HCT116 (cell line): ENCODE results near the gene ZSCAN4.

Experiments
- ATF3 ChIP-seq: IDR thresholded peaks from 2 replicates; pipeline ENCODE4 v1.6.1; 2012
- CEBPB ChIP-seq: IDR thresholded peaks from 2 replicates; pipeline ENCODE4 v1.6.1; 2012; ENCODE audit warnings: low read depth
- EZH2 ChIP-seq: fragments of 200-600 bp; sonication (generic); IDR thresholded peaks from 2 replicates; pipeline ENCODE4 v1.6.1; 2017; ENCODE audit warnings: antibody characterized with exemption, mixed run types
- JUND ChIP-seq: IDR thresholded peaks from 2 replicates; pipeline ENCODE4 v1.6.1; 2012
- POLR2A ChIP-seq: IDR thresholded peaks from 2 replicates; pipeline ENCODE4 v1.7.0; 2011; ENCODE audit warnings: borderline replicate concordance; ENCODE audit not compliant: insufficient read depth, insufficient read length; ENCODE audit errors: extremely low read depth
- POLR2AphosphoS5 ChIP-seq: IDR thresholded peaks from 2 replicates; pipeline ENCODE4 v1.6.1; 2011; ENCODE audit warnings: mild to moderate bottlenecking, low read depth, low read length, moderate library complexity
- REST ChIP-seq: IDR thresholded peaks from 2 replicates; pipeline ENCODE4 v1.6.1; 2012; ENCODE audit warnings: low read depth
- SIN3A ChIP-seq: IDR thresholded peaks from 2 replicates; pipeline ENCODE4 v1.6.1; 2012; ENCODE audit warnings: low read depth
- SP1 ChIP-seq: IDR thresholded peaks from 2 replicates; pipeline ENCODE4 v1.6.1; 2012; ENCODE audit warnings: low read depth
- YY1 ChIP-seq: IDR thresholded peaks from 2 replicates; pipeline ENCODE4 v1.6.1; 2011; ENCODE audit warnings: low read length, low read depth, moderate library complexity, mild to moderate bottlenecking; ENCODE audit not compliant: insufficient replicate concordance; ENCODE audit errors: extremely low read depth
- ZFX ChIP-seq: fragments of 450-650 bp; IDR thresholded peaks from 2 replicates; pipeline ENCODE4 v1.6.1; 2017
- TF ChIP-seq, protein P1 (sequence below), 3 experiments: fragments of 200-600 bp in 1 of 3; sonication (generic) in 1 of 3; IDR thresholded peaks in 2 of 3; conservative IDR thresholded peaks in 1 of 3; 2 replicates each; pipeline ENCODE4 v1.5.1; 2012 to 2017; ENCODE audit warnings: low read depth in 2 of 3, low read length in 2 of 3, antibody characterized with exemption in 1 of 3, borderline replicate concordance in 1 of 3, control low read depth in 1 of 3, mild to moderate bottlenecking in 1 of 3, mixed read lengths in 1 of 3, mixed run types in 1 of 3, moderate library complexity in 1 of 3; ENCODE audit not compliant: insufficient read depth in 1 of 3

DNA sequence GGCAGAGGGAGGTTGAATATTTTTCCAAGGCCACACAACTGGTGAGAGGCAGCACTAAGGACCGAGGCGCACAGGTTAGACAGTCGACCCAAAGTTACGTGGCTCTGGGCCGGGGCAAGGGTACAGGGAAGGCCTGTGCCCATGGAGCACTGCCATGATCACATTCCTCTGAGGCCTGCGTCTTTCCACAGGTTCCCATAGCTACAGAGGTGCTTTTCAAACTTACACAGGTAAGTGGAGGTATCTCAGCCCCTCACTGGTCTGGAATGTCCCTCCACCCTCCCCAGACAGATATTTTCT lies 35.0 kb upstream of the ZSCAN4 start:
- TF ChIP-seq REST (no peak), POLR2A (no peak), SP1 (no peak), CEBPB (no peak), SIN3A (no peak), JUND (no peak), YY1 (no peak), POLR2AphosphoS5 (no peak), EZH2 (no peak), ATF3 (no peak), ZFX (no peak)
- TF ChIP-seq, protein P1, sequence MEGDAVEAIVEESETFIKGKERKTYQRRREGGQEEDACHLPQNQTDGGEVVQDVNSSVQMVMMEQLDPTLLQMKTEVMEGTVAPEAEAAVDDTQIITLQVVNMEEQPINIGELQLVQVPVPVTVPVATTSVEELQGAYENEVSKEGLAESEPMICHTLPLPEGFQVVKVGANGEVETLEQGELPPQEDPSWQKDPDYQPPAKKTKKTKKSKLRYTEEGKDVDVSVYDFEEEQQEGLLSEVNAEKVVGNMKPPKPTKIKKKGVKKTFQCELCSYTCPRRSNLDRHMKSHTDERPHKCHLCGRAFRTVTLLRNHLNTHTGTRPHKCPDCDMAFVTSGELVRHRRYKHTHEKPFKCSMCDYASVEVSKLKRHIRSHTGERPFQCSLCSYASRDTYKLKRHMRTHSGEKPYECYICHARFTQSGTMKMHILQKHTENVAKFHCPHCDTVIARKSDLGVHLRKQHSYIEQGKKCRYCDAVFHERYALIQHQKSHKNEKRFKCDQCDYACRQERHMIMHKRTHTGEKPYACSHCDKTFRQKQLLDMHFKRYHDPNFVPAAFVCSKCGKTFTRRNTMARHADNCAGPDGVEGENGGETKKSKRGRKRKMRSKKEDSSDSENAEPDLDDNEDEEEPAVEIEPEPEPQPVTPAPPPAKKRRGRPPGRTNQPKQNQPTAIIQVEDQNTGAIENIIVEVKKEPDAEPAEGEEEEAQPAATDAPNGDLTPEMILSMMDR (IDR thresholded peaks at IDR 0.05 in 2 of 3, conservative IDR thresholded peaks at IDR 0.05 in 1 of 3; ENCODE audit: borderline replicate concordance in 1 of 3, insufficient read depth in 1 of 3, low read depth in 2 of 3, low read length in 2 of 3) = no peak
